MM.1S (cell line): Measurements from ENCODE around the gene TRAPPC11.

Experiments used
- DNase-seq: peaks from one replicate; pipeline ENCODE4 v3.0.0-alpha.2; 2015
- H2AFZ ChIP-seq: fragments of 300-600 bp; sonication (generic); 2 replicates; pipeline ENCODE4 v1.6.0; 2016; ENCODE audit warnings: antibody characterized with exemption, low read length
- H3F3A ChIP-seq: fragments of 300-600 bp; sonication (generic); 2 replicates; pipeline ENCODE4 v1.6.1; 2016; ENCODE audit warnings: mild to moderate bottlenecking, antibody characterized with exemption, low read length, moderate library complexity, mixed read lengths; ENCODE audit not compliant: insufficient read depth
- H3K27ac ChIP-seq: fragments of 300-600 bp; sonication (generic); 2 replicates; pipeline ENCODE4 v1.5.1; 2016; ENCODE audit warnings: mild to moderate bottlenecking, low read length
- H3K27me3 ChIP-seq: fragments of 300-600 bp; sonication (generic); replicated peaks from 2 replicates; pipeline ENCODE4 v1.6.0; 2016; ENCODE audit warnings: low read length; ENCODE audit not compliant: insufficient read depth
- H3K36me3 ChIP-seq: fragments of 300-600 bp; sonication (generic); replicated peaks from 2 replicates; pipeline ENCODE4 v1.6.1; 2016; ENCODE audit warnings: mild to moderate bottlenecking, low read length, mixed read lengths; ENCODE audit not compliant: insufficient read depth
- H3K4me1 ChIP-seq: fragments of 300-600 bp; sonication (generic); 2 replicates; pipeline ENCODE4 v1.6.1; 2016; ENCODE audit warnings: low read length, mixed read lengths
- H3K4me2 ChIP-seq: fragments of 300-600 bp; sonication (generic); 2 replicates; pipeline ENCODE4 v1.6.0; 2016; ENCODE audit warnings: low read depth, low read length
- H3K4me3 ChIP-seq: fragments of 300-600 bp; sonication (generic); 2 replicates; pipeline ENCODE4 v1.5.1; 2016; ENCODE audit warnings: low read length, mixed read lengths
- H3K79me2 ChIP-seq: fragments of 300-600 bp; sonication (generic); 2 replicates; pipeline ENCODE4 v1.6.1; 2016; ENCODE audit warnings: mixed run types, low read length, mixed read lengths
- H3K9ac ChIP-seq: fragments of 300-600 bp; sonication (generic); 2 replicates; pipeline ENCODE4 v1.6.1; 2016; ENCODE audit warnings: low read length, mixed read lengths
- H3K9me2 ChIP-seq: fragments of 300-600 bp; sonication (generic); replicated peaks from 2 replicates; pipeline ENCODE4 v1.6.1; 2016; ENCODE audit warnings: mild to moderate bottlenecking, low read length, mixed read lengths; ENCODE audit not compliant: insufficient read depth
- H3K9me3 ChIP-seq: fragments of 300-600 bp; sonication (generic); replicated peaks from 2 replicates; pipeline ENCODE4 v1.6.1; 2016; ENCODE audit warnings: mild to moderate bottlenecking, low read length, mixed read lengths; ENCODE audit not compliant: insufficient read depth
- H4K20me1 ChIP-seq: fragments of 300-600 bp; sonication (generic); 2 replicates; pipeline ENCODE4 v1.6.1; 2016; ENCODE audit warnings: mild to moderate bottlenecking, low read length, moderate library complexity, mixed read lengths; ENCODE audit not compliant: insufficient read depth
- EZH2 ChIP-seq: fragments of 300-600 bp; sonication (generic); optimal IDR thresholded peaks from 2 replicates; pipeline ENCODE3; 2017; ENCODE audit warnings: low read depth, mild to moderate bottlenecking, antibody characterized with exemption, low read length, mixed read lengths
- EZH2phosphoT487 ChIP-seq: fragments of 300-600 bp; sonication (generic); IDR thresholded peaks from 2 replicates; pipeline ENCODE4 v1.6.1; 2018; ENCODE audit warnings: antibody characterized with exemption, low read length
- TF ChIP-seq, protein P1 (sequence below): fragments of 300-600 bp; sonication (generic); IDR thresholded peaks from 2 replicates; pipeline ENCODE4 v1.5.1; 2016; ENCODE audit warnings: antibody characterized with exemption, low read length, mixed read lengths

Gene TRAPPC11

DNA sequence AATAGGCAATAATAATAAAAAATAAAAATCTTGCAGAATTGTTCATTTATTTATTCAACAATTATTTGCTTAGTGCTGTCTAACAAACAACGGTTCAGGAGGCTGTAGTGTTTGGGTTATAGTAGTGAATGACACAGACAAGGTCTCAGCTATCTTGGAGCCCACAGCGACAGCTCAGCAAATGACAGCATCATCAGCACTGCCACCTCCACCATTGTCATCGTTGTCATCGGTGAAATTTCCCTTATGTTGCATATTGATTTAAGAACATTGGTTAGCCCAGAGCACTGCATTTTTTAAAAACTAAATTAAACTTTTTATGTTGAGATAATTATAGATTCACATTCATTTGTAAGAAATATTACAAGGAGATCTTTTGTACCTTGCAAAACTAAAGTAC lies 79.9 kb downstream of the TRAPPC11 start:
- no peak overlapping the region for H3K9ac ChIP-seq
- H3K4me2 ChIP-seq: no peak overlapping the region
- no peaks in the 10 kb centered on the region for H3K9me3 ChIP-seq
- H3K36me3 ChIP-seq: no peaks in the 10 kb centered on the region
- no peaks in the 10 kb centered on the region for H3K4me1 ChIP-seq
- no peaks in the 10 kb centered on the region for H4K20me1 ChIP-seq
- no peaks in the 10 kb centered on the region for H3K9me2 ChIP-seq
- no peak overlapping the region for H3K4me3 ChIP-seq
- no peaks in the 10 kb centered on the region for H3K79me2 ChIP-seq
- H3F3A ChIP-seq: no peaks in the 10 kb centered on the region
- DNase-seq: no peak
- H3K27me3 ChIP-seq: no peaks in the 10 kb centered on the region
- TF ChIP-seq, protein P1, sequence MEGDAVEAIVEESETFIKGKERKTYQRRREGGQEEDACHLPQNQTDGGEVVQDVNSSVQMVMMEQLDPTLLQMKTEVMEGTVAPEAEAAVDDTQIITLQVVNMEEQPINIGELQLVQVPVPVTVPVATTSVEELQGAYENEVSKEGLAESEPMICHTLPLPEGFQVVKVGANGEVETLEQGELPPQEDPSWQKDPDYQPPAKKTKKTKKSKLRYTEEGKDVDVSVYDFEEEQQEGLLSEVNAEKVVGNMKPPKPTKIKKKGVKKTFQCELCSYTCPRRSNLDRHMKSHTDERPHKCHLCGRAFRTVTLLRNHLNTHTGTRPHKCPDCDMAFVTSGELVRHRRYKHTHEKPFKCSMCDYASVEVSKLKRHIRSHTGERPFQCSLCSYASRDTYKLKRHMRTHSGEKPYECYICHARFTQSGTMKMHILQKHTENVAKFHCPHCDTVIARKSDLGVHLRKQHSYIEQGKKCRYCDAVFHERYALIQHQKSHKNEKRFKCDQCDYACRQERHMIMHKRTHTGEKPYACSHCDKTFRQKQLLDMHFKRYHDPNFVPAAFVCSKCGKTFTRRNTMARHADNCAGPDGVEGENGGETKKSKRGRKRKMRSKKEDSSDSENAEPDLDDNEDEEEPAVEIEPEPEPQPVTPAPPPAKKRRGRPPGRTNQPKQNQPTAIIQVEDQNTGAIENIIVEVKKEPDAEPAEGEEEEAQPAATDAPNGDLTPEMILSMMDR: no peak
- TF ChIP-seq EZH2: no peak
- no peak overlapping the region for H2AFZ ChIP-seq
- H3K27ac ChIP-seq: no peak overlapping the region

DNA sequence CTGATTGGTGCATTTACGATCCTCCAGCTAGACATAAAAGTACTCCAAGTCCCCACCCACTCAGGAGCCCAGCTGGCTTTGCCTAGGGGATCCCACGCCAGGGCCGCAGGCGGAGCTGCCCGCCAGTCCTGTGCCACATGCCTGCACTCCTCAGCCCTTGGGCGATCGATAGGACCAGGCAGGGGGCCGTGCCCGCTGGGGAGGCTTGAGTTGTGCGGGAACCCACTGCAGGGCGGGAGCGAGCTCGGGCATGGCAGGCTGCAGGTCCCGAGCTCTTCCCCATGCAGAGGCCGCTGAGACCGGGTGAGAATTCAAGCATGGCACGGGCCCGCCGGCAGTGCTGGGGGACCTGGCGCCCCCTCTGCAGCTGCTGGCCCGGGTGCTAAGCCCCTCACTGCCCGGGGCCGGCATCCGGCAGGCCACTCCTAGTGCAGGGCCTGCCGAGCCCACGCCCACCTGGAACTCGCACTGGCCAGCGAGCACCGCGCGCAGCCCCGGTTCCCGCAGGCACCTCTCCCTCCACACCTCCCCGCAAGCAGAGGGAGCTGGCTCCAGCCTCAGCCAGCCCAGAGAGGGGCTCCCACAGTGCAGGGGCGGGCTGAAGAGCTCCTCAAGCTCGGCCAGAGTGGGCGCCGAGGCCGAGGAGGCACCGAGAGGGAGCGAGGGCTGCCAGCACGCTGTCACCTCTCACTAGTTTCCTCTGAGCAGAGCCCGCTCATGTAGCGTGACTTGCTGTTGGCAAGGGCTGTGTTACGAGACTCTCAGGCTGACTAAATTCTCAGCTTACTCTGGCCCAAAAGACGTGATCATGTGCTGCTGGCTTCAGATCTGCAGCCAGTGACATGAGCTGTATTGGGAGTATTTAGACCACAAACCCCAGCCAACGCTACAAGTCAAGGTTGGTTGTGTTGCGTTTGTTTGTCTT lies 87.5 kb downstream of the TRAPPC11 start:
- Histone ChIP-seq H3K4me3 (no peak overlapping the region), H3K9me3 (no peaks in the 10 kb centered on the region), H3K27me3 (no peaks in the 10 kb centered on the region), H3K4me1 (no peaks in the 10 kb centered on the region), H3K4me2 (no peak overlapping the region), H3K9ac (no peak overlapping the region), H3K27ac (no peak overlapping the region), H3K79me2 (no peaks in the 10 kb centered on the region), H3F3A (no peaks in the 10 kb centered on the region), H3K36me3 (no peaks in the 10 kb centered on the region), H3K9me2 (no peaks in the 10 kb centered on the region), H2AFZ (no peak overlapping the region), H4K20me1 (no peaks in the 10 kb centered on the region)
- TF ChIP-seq, protein P1: no peak
- TF ChIP-seq EZH2 (no peak), EZH2phosphoT487 (no peak)
- no peak for DNase-seq

DNA sequence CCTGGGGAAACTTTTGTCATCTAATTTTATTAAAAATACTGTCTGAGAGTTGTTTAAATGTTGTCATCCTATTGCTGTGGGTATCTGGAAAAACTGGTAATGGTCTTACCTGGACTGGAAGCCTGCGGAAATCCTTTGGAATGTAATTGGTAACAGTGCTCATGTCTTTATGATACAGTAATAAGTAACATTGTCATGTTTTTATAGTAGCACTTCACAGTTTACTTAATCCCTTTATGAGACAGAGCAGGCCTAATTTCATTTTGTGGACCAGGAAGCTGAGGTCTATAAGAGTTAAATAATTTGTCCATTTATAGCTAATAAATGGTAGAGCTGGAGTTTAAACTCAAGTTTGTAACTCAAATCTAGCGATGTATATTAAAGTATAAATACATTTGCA lies 88.3 kb downstream of the TRAPPC11 start:
- Histone ChIP-seq H3K9me2 (no peaks in the 10 kb centered on the region), H3K4me1 (no peaks in the 10 kb centered on the region), H3K36me3 (no peaks in the 10 kb centered on the region), H3K9ac (no peak overlapping the region), H3K4me3 (no peak overlapping the region), H3K79me2 (no peaks in the 10 kb centered on the region), H2AFZ (no peak overlapping the region), H3K27me3 (no peaks in the 10 kb centered on the region), H3F3A (no peaks in the 10 kb centered on the region), H3K9me3 (no peaks in the 10 kb centered on the region), H4K20me1 (no peaks in the 10 kb centered on the region), H3K27ac (no peak overlapping the region), H3K4me2 (no peak overlapping the region)
- DNase-seq: no peak
- TF ChIP-seq, protein P1: no peak
- TF ChIP-seq EZH2: no peak
